Measurements from ENCODE around the gene SEMA6B.

SEMA6B gene

GRCh38 chr19:4493929-4494690 lies 65.4 kb downstream of the SEMA6B start:
- H3K4me3 ChIP-seq (ENCODE audit: insufficient read depth, low read depth, low read length, poor library complexity, severe bottlenecking) = no peak overlapping the region
- H3K27ac ChIP-seq (ENCODE audit: insufficient read depth, low read length, poor library complexity, severe bottlenecking) = no peak overlapping the region
- no peaks in the 10 kb centered on the region for H3K4me1 ChIP-seq (ENCODE audit: control insufficient read depth, insufficient read depth, low read length, poor library complexity, severe bottlenecking)
- no peak for DNase-seq
- no peaks in the 10 kb centered on the region for H3K9me3 ChIP-seq (ENCODE audit: control insufficient read depth, low read length)
- H3K36me3 ChIP-seq (ENCODE audit: control insufficient read depth, insufficient read depth, low read length) = peaks cover 61% of the 10 kb centered on the region
- no peaks in the 10 kb centered on the region for H3K27me3 ChIP-seq (replicated peaks; ENCODE audit: control insufficient read depth, insufficient read depth, low read length, poor library complexity, severe bottlenecking)

GRCh38 chr19:4493104-4493928 lies 66.2 kb downstream of the SEMA6B start:
- no peak overlapping the region for H3K4me3 ChIP-seq (ENCODE audit: insufficient read depth, low read depth, low read length, poor library complexity, severe bottlenecking)
- DNase-seq = no peak
- no peak overlapping the region for H3K27ac ChIP-seq (ENCODE audit: insufficient read depth, low read length, poor library complexity, severe bottlenecking)
- no peaks in the 10 kb centered on the region for H3K9me3 ChIP-seq (ENCODE audit: control insufficient read depth, low read length)
- H3K27me3 ChIP-seq (replicated peaks; ENCODE audit: control insufficient read depth, insufficient read depth, low read length, poor library complexity, severe bottlenecking) = no peaks in the 10 kb centered on the region
- H3K4me1 ChIP-seq (ENCODE audit: control insufficient read depth, insufficient read depth, low read length, poor library complexity, severe bottlenecking) = no peaks in the 10 kb centered on the region
- peaks cover 64% of the 10 kb centered on the region for H3K36me3 ChIP-seq (ENCODE audit: control insufficient read depth, insufficient read depth, low read length)

Data from effector memory CD4-positive, alpha-beta T cell (primary cell).